Peyer's patch (tissue), 4 donors: ENCODE data around the gene USP6NL. TPM values are rescaled to one million over a fixed set of nuclear protein-coding genes. Genes with fewer than 3 reads are reported as not detected.

Experiments
- DNase-seq, 3 donors: peaks; one replicate each; pipeline ENCODE4 v3.0.0-alpha.2; 2017 to 2019
- H3K27ac ChIP-seq, 4 donors: fragments of 200-600 bp; sonication (generic); one replicate each; pipeline ENCODE4 v1.5.1; 2016 to 2019
- H3K27me3 ChIP-seq, 2 donors: fragments of 200-600 bp; sonication (generic); one replicate each; pipeline ENCODE4 v1.5.1; 2019
- H3K36me3 ChIP-seq, 3 donors: fragments of 200-600 bp; sonication (generic); one replicate each; pipeline ENCODE4 v1.5.1; 2016 to 2019
- H3K4me1 ChIP-seq, 4 donors: fragments of 200-600 bp; sonication (generic); one replicate each; pipeline ENCODE4 v1.5.1; 2016 to 2019
- H3K4me3 ChIP-seq, 4 donors: fragments of 200-600 bp; sonication (generic); 1 replicate in 3 of 4; 2 replicates in 1 of 4; pipeline ENCODE4 v1.5.1; 2016 to 2019; ENCODE audit warnings: mild to moderate bottlenecking in 1 of 4
- H3K9me3 ChIP-seq, 4 donors: fragments of 200-600 bp; sonication (generic); one replicate each; pipeline ENCODE4 v1.5.1; 2016 to 2019; ENCODE audit warnings: mild to moderate bottlenecking in 1 of 4
- POLR2A ChIP-seq, 2 donors: fragments of 450-650 bp; IDR thresholded peaks; one replicate each; pipeline ENCODE4 v1.5.1; 2017; ENCODE audit warnings: antibody characterized with exemption in 2 of 2, mild to moderate bottlenecking in 2 of 2, moderate library complexity in 2 of 2
- total RNA-seq, 4 donors: library from RNA; depleted of rRNA; stranded (reverse); fragments of >200 nt; gene quantifications; one replicate each; pipeline ENCODE4 v1.1.0, GENCODE V29; 2016
- TF ChIP-seq, protein P1 (sequence below), 6 experiments: fragments of 450-650 bp in 4 of 6; fragments of 200-600 bp in 2 of 6; sonication (generic) in 1 of 6; IDR thresholded peaks; one replicate each; pipeline ENCODE4 v1.5.1; 2017 to 2019; ENCODE audit warnings: antibody characterized with exemption in 6 of 6, mild to moderate bottlenecking in 3 of 6, moderate library complexity in 1 of 6

Gene USP6NL
- total RNA-seq, 4 donors from 2014 or later: 15.0 to 52.8 (median 19.3) TPM

DNA sequence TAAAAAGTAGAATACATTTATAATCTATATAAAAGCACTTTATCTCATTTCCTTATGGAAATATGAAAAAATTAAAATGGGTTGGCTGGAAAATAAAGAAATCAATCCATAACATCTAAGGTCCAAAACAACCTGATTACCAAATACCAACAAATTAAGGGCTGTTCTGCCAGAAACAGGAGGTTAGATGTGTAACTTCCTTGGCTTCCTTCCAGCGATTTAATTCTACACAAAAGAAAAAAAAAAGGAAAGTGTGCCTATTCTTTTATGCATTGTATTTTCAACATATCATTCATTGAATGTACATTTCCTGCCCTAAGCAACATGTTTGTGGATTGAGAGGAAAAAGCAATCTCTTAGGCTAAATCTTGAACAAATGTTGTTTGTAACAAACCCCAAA, 36.2 kb upstream of the USP6NL start:
- H3K27me3 ChIP-seq: no peaks in the 10 kb centered on the region
- DNase-seq: no peak
- no peaks in the 10 kb centered on the region for H3K36me3 ChIP-seq

GRCh38 chr10:11646450-11646849, 35.0 kb upstream of the USP6NL start:
- Histone ChIP-seq H3K4me1 (no peaks in the 10 kb centered on the region), H3K36me3 (no peaks in the 10 kb centered on the region), H3K4me3 (no peak overlapping the region), H3K27me3 (no peaks in the 10 kb centered on the region), H3K9me3 (no peaks in the 10 kb centered on the region), H3K27ac (no peak overlapping the region)
- no peak for DNase-seq
- no peak for TF ChIP-seq POLR2A (IDR thresholded peaks at IDR 0.05)

More for the DNA sequence above, 36.2 kb upstream of the USP6NL start:
- Histone ChIP-seq H3K9me3 (no peaks in the 10 kb centered on the region), H3K27ac (no peak overlapping the region), H3K4me1 (no peaks in the 10 kb centered on the region), H3K4me3 (no peak overlapping the region)
- no peak for TF ChIP-seq POLR2A (IDR thresholded peaks at IDR 0.05)
- TF ChIP-seq, protein P1, sequence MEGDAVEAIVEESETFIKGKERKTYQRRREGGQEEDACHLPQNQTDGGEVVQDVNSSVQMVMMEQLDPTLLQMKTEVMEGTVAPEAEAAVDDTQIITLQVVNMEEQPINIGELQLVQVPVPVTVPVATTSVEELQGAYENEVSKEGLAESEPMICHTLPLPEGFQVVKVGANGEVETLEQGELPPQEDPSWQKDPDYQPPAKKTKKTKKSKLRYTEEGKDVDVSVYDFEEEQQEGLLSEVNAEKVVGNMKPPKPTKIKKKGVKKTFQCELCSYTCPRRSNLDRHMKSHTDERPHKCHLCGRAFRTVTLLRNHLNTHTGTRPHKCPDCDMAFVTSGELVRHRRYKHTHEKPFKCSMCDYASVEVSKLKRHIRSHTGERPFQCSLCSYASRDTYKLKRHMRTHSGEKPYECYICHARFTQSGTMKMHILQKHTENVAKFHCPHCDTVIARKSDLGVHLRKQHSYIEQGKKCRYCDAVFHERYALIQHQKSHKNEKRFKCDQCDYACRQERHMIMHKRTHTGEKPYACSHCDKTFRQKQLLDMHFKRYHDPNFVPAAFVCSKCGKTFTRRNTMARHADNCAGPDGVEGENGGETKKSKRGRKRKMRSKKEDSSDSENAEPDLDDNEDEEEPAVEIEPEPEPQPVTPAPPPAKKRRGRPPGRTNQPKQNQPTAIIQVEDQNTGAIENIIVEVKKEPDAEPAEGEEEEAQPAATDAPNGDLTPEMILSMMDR (IDR thresholded peaks at IDR 0.05): no peak

GRCh38 chr10:11643039-11643438, 31.6 kb upstream of the USP6NL start:
- H3K4me3 ChIP-seq: no peak overlapping the region
- no peak for DNase-seq
- no peaks in the 10 kb centered on the region for H3K27me3 ChIP-seq
- no peaks in the 10 kb centered on the region for H3K4me1 ChIP-seq
- H3K36me3 ChIP-seq: no peaks in the 10 kb centered on the region
- no peak overlapping the region for H3K27ac ChIP-seq
- no peaks in the 10 kb centered on the region for H3K9me3 ChIP-seq
- TF ChIP-seq POLR2A (IDR thresholded peaks at IDR 0.05): no peak
- TF ChIP-seq, protein P1 (IDR thresholded peaks at IDR 0.05): no peak

- TF ChIP-seq POLR2A (IDR thresholded peaks at IDR 0.05): no peak
- TF ChIP-seq, protein P1 (IDR thresholded peaks at IDR 0.05): no peak
- no peak for DNase-seq
- no peaks in the 10 kb centered on the region for H3K27me3 ChIP-seq
- no peaks in the 10 kb centered on the region for H3K9me3 ChIP-seq
- no peak overlapping the region for H3K4me3 ChIP-seq
- no peaks in the 10 kb centered on the region for H3K36me3 ChIP-seq
- H3K4me1 ChIP-seq: no peaks in the 10 kb centered on the region
- H3K27ac ChIP-seq: no peak overlapping the region
Observed at GRCh38 chr10:11642566-11642965, 31.1 kb upstream of the USP6NL start.

- Histone ChIP-seq H3K9me3 (no peaks in the 10 kb centered on the region), H3K4me1 (no peaks in the 10 kb centered on the region), H3K4me3 (no peak overlapping the region), H3K36me3 (no peaks in the 10 kb centered on the region), H3K27me3 (no peaks in the 10 kb centered on the region), H3K27ac (no peak overlapping the region)
- no peak for TF ChIP-seq POLR2A (IDR thresholded peaks at IDR 0.05)
- TF ChIP-seq, protein P1 (IDR thresholded peaks at IDR 0.05): no peak
- DNase-seq: no peak
Observed at GRCh38 chr10:11639849-11640764, 28.7 kb upstream of the USP6NL start.

- Histone ChIP-seq H3K27ac (no peak overlapping the region), H3K4me3 (no peak overlapping the region), H3K27me3 (no peaks in the 10 kb centered on the region), H3K9me3 (no peaks in the 10 kb centered on the region), H3K4me1 (no peaks in the 10 kb centered on the region), H3K36me3 (no peaks in the 10 kb centered on the region)
- DNase-seq: no peak
- TF ChIP-seq POLR2A (IDR thresholded peaks at IDR 0.05): no peak
- TF ChIP-seq, protein P1 (IDR thresholded peaks at IDR 0.05): no peak
Observed at GRCh38 chr10:11639362-11639761, 27.9 kb upstream of the USP6NL start.
